Measurements from ENCODE around the gene DDX11.
"Not testable (repeated sequence)": the region's sequence is repeated elsewhere in the genome, so short reads cannot be mapped to it uniquely, and the experiment has no call there.

The DDX11 gene

DNA sequence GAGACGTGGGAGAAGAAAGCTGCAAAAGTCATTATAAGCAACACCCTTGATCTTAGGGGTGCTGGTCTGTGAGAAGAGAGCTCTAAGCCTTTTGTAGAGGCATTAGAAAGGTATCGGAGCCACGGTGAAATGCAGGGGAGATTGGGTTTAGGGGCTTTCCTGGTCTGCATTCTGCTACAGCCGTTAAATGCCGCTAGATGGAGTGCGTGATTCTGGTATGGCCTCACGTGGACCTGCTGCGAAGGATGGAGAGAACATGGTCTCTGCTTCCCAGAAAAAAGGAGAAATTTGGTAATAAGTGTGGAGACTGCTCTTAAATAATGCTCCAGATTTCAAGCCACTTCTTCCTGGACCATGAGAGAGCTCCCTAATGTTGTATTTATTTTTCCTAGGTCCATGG is 4.3 kb downstream of the DDX11 start:
- H3K4me3 ChIP-seq (ENCODE audit: control insufficient read depth in 1 of 7, extremely low read depth in 1 of 7, insufficient read depth in 4 of 7, low read depth in 2 of 7, low read length in 6 of 7); H3K27ac ChIP-seq (ENCODE audit: insufficient read depth in 1 of 2, low read depth in 1 of 2, low read length in 2 of 2, poor library complexity in 1 of 2, severe bottlenecking in 2 of 2); CTCF ChIA-PET; H3K27me3 ChIP-seq (replicated peaks in 2 of 5; ENCODE audit: control insufficient read depth in 4 of 5, insufficient read depth in 5 of 5, low read length in 4 of 5); H3K9me3 ChIP-seq (ENCODE audit: control extremely low read depth in 1 of 5, control insufficient read depth in 4 of 5, insufficient read depth in 2 of 5, low read depth in 1 of 5, low read length in 4 of 5); DNase-seq: not testable (repeated sequence)
- POLR2A ChIA-PET: interaction anchor here (0.6 kb wide), 1 partner anchor 427 kb away, joined by 3 read pairs; no protein-coding TSS in a partner anchor
- Histone ChIP-seq H3K4me1 (ENCODE audit: control extremely low read depth in 1 of 4, control insufficient read depth in 4 of 4, insufficient read depth in 4 of 4, low read length in 3 of 4) (peaks cover 0 to 12% (median 5%) of the 10 kb centered on the region in 4 experiments), H3K36me3 (ENCODE audit: control insufficient read depth in 4 of 4, insufficient read depth in 4 of 4, low read length in 3 of 4) (peaks cover 0 to 14% (median under 1%) of the 10 kb centered on the region in 4 experiments)
- WGBS (ENCODE audit: insufficient coverage): 95% methylated on average over 5 of the region's 8 CpGs

- peaks cover 0 to 23% (median 7%) of the 10 kb centered on the region in 4 experiments for H3K36me3 ChIP-seq (ENCODE audit: control insufficient read depth in 4 of 4, insufficient read depth in 4 of 4, low read length in 3 of 4)
- POLR2A ChIA-PET; H3K9me3 ChIP-seq (ENCODE audit: control extremely low read depth in 1 of 5, control insufficient read depth in 4 of 5, insufficient read depth in 2 of 5, low read depth in 1 of 5, low read length in 4 of 5); DNase-seq; H3K27me3 ChIP-seq (replicated peaks in 2 of 5; ENCODE audit: control insufficient read depth in 4 of 5, insufficient read depth in 5 of 5, low read length in 4 of 5); CTCF ChIA-PET; H3K4me1 ChIP-seq (ENCODE audit: control extremely low read depth in 1 of 4, control insufficient read depth in 4 of 4, insufficient read depth in 4 of 4, low read length in 3 of 4); H3K4me3 ChIP-seq (ENCODE audit: control insufficient read depth in 1 of 7, extremely low read depth in 1 of 7, insufficient read depth in 4 of 7, low read depth in 2 of 7, low read length in 6 of 7); H3K27ac ChIP-seq (ENCODE audit: insufficient read depth in 1 of 2, low read depth in 1 of 2, low read length in 2 of 2, poor library complexity in 1 of 2, severe bottlenecking in 2 of 2): not testable (repeated sequence)
- WGBS (ENCODE audit: insufficient coverage): 92% methylated on average over 2 of the region's 6 CpGs
These were observed 5.8 kb downstream of the DDX11 start for GRCh38 chr12:31079421-31079820.

GRCh38 chr12:31080221-31080620 is 6.6 kb downstream of the DDX11 start:
- H3K9me3 ChIP-seq (ENCODE audit: control extremely low read depth in 1 of 5, control insufficient read depth in 4 of 5, insufficient read depth in 2 of 5, low read depth in 1 of 5, low read length in 4 of 5); H3K27ac ChIP-seq (ENCODE audit: insufficient read depth in 1 of 2, low read depth in 1 of 2, low read length in 2 of 2, poor library complexity in 1 of 2, severe bottlenecking in 2 of 2); H3K4me3 ChIP-seq (ENCODE audit: control insufficient read depth in 1 of 7, extremely low read depth in 1 of 7, insufficient read depth in 4 of 7, low read depth in 2 of 7, low read length in 6 of 7); CTCF ChIA-PET; DNase-seq; POLR2A ChIA-PET; H3K27me3 ChIP-seq (replicated peaks in 2 of 5; ENCODE audit: control insufficient read depth in 4 of 5, insufficient read depth in 5 of 5, low read length in 4 of 5); H3K4me1 ChIP-seq (ENCODE audit: control extremely low read depth in 1 of 4, control insufficient read depth in 4 of 4, insufficient read depth in 4 of 4, low read length in 3 of 4): not testable (repeated sequence)
- 0% methylated on average over 1 of the region's 6 CpGs for WGBS (ENCODE audit: insufficient coverage)
- peaks cover 0 to 31% (median 8%) of the 10 kb centered on the region in 4 experiments for H3K36me3 ChIP-seq (ENCODE audit: control insufficient read depth in 4 of 4, insufficient read depth in 4 of 4, low read length in 3 of 4)

DNA sequence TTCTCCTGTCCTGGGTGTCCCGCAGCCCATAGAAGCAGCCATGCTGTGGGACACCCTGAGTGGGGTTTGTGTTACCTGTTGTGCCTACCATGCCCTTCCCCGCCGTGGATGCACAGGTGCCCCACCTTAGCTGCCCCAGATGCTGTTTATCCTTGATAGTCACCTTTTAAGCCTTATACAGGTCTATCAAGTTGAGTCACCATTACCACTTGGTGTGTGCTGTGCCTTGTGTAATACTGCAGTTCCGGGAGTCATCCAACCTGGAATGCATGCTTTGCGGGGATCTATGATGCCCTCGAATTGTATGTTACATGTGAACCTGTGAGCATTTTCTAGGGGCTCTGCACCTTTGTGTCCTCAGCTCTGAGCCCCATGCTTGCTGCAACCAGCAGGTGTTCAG is 7.6 kb downstream of the DDX11 start:
- H3K4me3 ChIP-seq (ENCODE audit: control insufficient read depth in 1 of 7, extremely low read depth in 1 of 7, insufficient read depth in 4 of 7, low read depth in 2 of 7, low read length in 6 of 7); CTCF ChIA-PET; POLR2A ChIA-PET; H3K9me3 ChIP-seq (ENCODE audit: control extremely low read depth in 1 of 5, control insufficient read depth in 4 of 5, insufficient read depth in 2 of 5, low read depth in 1 of 5, low read length in 4 of 5); H3K27ac ChIP-seq (ENCODE audit: insufficient read depth in 1 of 2, low read depth in 1 of 2, low read length in 2 of 2, poor library complexity in 1 of 2, severe bottlenecking in 2 of 2); H3K4me1 ChIP-seq (ENCODE audit: control extremely low read depth in 1 of 4, control insufficient read depth in 4 of 4, insufficient read depth in 4 of 4, low read length in 3 of 4); DNase-seq; H3K27me3 ChIP-seq (replicated peaks in 2 of 5; ENCODE audit: control insufficient read depth in 4 of 5, insufficient read depth in 5 of 5, low read length in 4 of 5): not testable (repeated sequence)
- 80% methylated on average over 2 of the region's 6 CpGs for whole genome bisulfite sequencing (ENCODE audit: insufficient coverage)
- H3K36me3 ChIP-seq (ENCODE audit: control insufficient read depth in 4 of 4, insufficient read depth in 4 of 4, low read length in 3 of 4): peaks cover 0 to 37% (median 9%) of the 10 kb centered on the region in 4 experiments

DNA sequence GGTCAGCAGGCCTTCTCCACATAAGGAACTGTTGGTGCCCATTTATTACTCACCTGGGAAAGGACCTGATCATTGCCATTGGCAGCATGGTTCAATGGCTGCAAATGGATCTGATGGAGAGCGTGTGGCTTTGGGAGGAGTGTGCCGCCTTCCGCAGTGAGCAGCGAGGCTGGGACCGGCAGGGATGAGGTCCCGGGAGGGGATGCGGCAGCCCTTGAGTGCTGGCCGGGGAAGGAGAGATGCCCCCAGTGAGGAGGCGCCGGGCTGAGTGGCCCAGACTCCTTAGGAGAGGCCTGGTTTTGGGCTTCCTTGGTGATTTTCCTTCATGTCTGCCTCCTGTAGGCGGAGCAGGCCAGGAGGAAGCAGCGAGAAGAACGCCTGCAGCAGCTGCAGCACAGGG is 10.6 kb downstream of the DDX11 start:
- H3K4me1 ChIP-seq (ENCODE audit: control extremely low read depth in 1 of 4, control insufficient read depth in 4 of 4, insufficient read depth in 4 of 4, low read length in 3 of 4); H3K4me3 ChIP-seq (ENCODE audit: control insufficient read depth in 1 of 7, extremely low read depth in 1 of 7, insufficient read depth in 4 of 7, low read depth in 2 of 7, low read length in 6 of 7); DNase-seq; CTCF ChIA-PET; H3K27ac ChIP-seq (ENCODE audit: insufficient read depth in 1 of 2, low read depth in 1 of 2, low read length in 2 of 2, poor library complexity in 1 of 2, severe bottlenecking in 2 of 2); H3K27me3 ChIP-seq (replicated peaks in 2 of 5; ENCODE audit: control insufficient read depth in 4 of 5, insufficient read depth in 5 of 5, low read length in 4 of 5); H3K9me3 ChIP-seq (ENCODE audit: control extremely low read depth in 1 of 5, control insufficient read depth in 4 of 5, insufficient read depth in 2 of 5, low read depth in 1 of 5, low read length in 4 of 5); POLR2A ChIA-PET: not testable (repeated sequence)
- H3K36me3 ChIP-seq (ENCODE audit: control insufficient read depth in 4 of 4, insufficient read depth in 4 of 4, low read length in 3 of 4): peaks cover 0 to 59% (median 16%) of the 10 kb centered on the region in 4 experiments
- 97% methylated on average over 8 of the region's 13 CpGs for WGBS (ENCODE audit: insufficient coverage)

DNA sequence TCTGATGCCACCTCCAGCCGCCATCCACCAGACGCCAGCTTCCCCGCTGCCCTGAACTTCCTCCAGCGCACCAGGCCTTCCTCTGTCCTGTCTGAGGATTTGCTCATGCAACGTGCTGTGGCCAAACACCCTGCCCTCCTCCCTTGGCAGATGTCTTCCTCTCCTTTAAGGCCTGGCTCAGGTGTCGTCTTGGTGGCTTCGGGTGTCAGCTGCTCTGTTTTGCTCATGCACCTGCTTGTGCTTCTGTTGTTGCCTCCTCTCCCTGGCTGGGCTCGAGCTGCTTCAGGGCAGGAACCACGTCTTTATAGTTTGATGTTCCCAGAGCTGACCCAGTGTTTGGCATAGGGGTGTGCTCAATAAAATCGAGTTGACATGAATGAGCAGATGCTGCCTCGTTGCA is 12.4 kb downstream of the DDX11 start:
- H3K4me1 ChIP-seq (ENCODE audit: control extremely low read depth in 1 of 4, control insufficient read depth in 4 of 4, insufficient read depth in 4 of 4, low read length in 3 of 4); H3K27me3 ChIP-seq (replicated peaks in 2 of 5; ENCODE audit: control insufficient read depth in 4 of 5, insufficient read depth in 5 of 5, low read length in 4 of 5); DNase-seq; POLR2A ChIA-PET; H3K27ac ChIP-seq (ENCODE audit: insufficient read depth in 1 of 2, low read depth in 1 of 2, low read length in 2 of 2, poor library complexity in 1 of 2, severe bottlenecking in 2 of 2); CTCF ChIA-PET; H3K9me3 ChIP-seq (ENCODE audit: control extremely low read depth in 1 of 5, control insufficient read depth in 4 of 5, insufficient read depth in 2 of 5, low read depth in 1 of 5, low read length in 4 of 5); H3K4me3 ChIP-seq (ENCODE audit: control insufficient read depth in 1 of 7, extremely low read depth in 1 of 7, insufficient read depth in 4 of 7, low read depth in 2 of 7, low read length in 6 of 7): not testable (repeated sequence)
- WGBS (ENCODE audit: insufficient coverage): 100% methylated on average over 1 of the region's 11 CpGs
- H3K36me3 ChIP-seq (ENCODE audit: control insufficient read depth in 4 of 4, insufficient read depth in 4 of 4, low read length in 3 of 4): peaks cover 0 to 57% (median 20%) of the 10 kb centered on the region in 4 experiments

- H3K27ac ChIP-seq (ENCODE audit: insufficient read depth in 1 of 2, low read depth in 1 of 2, low read length in 2 of 2, poor library complexity in 1 of 2, severe bottlenecking in 2 of 2); H3K27me3 ChIP-seq (replicated peaks in 2 of 5; ENCODE audit: control insufficient read depth in 4 of 5, insufficient read depth in 5 of 5, low read length in 4 of 5); CTCF ChIA-PET; POLR2A ChIA-PET; H3K9me3 ChIP-seq (ENCODE audit: control extremely low read depth in 1 of 5, control insufficient read depth in 4 of 5, insufficient read depth in 2 of 5, low read depth in 1 of 5, low read length in 4 of 5); DNase-seq; H3K4me1 ChIP-seq (ENCODE audit: control extremely low read depth in 1 of 4, control insufficient read depth in 4 of 4, insufficient read depth in 4 of 4, low read length in 3 of 4); H3K4me3 ChIP-seq (ENCODE audit: control insufficient read depth in 1 of 7, extremely low read depth in 1 of 7, insufficient read depth in 4 of 7, low read depth in 2 of 7, low read length in 6 of 7): not testable (repeated sequence)
- peaks cover 0 to 61% (median 22%) of the 10 kb centered on the region in 4 experiments for H3K36me3 ChIP-seq (ENCODE audit: control insufficient read depth in 4 of 4, insufficient read depth in 4 of 4, low read length in 3 of 4)
- 100% methylated on average over 1 of the region's 8 CpGs for WGBS (ENCODE audit: insufficient coverage)
These were observed 13.8 kb downstream of the DDX11 start for GRCh38 chr12:31087486-31087885.
